CD4-positive, alpha-beta T cell treated with Interleukin-6 for 4 hours (primary cell): Measurements from ENCODE around the gene TRAK2.
"Not testable (repeated sequence)": the region's sequence is repeated elsewhere in the genome, so short reads cannot be mapped to it uniquely, and the experiment has no call there.

Source experiments
- DNase-seq: peaks from one replicate; pipeline ENCODE4 v3.0.0-alpha.2; 2020; ENCODE audit warnings: mixed read lengths

The TRAK2 gene

DNA sequence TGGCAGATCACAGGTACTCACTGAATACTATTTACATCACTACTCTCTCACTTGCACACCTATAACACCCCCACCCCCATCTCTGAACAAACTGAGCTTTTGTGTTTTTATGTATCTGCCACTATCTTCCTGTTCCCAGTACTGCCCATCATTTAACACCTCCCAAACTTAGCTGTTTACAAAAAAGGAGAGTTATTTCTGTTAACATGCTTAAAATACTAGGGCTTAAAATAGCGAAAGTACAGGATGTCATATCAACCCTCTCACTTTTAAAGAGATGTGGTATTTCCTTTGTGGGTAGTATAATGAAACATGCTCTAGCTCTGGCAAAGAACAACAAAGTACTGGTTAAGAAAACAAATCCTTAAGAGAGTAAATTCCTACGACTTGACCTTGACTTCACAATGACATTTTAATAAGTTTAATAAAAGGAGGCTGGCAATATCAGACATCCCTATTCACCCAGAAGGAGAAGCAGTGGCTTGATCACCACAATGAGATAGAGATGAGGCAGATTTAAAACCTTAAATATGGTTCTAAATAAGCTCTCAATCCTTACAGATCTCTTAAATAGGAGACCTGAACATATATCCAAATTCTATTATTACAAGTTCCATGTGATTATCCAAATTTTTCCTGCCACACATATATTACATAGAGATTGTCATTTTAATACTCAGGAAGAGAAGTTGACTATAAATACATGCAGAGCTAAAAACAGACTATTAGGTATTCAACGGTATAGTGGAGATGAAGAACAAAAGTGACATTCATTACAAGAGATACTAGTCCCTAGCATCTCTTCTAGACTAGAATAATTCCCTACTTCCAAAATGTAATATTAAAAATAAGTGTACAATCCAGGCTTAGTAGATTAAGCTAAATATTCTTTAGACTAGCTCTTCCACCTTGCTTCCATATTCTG lies 36.9 kb downstream of the TRAK2 start:
- DNase-seq = no peak

DNA sequence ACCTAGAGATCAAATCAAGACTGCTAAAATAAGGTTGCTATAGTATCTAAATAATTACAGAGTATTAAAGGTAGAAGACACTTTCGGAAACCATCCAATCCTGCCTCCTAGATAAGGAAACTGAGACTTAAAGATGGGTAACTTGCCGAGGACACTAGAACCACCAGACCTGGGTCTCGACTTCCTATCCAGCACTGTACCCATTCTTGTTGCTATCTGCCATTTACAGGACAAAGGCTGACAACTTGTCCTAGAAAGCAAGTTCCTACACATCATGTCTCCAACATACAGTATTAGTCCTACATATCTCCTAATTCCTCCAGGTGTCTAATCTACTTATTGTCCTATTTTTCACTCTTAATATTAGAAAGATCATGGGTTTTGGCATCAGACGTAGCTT lies 37.7 kb downstream of the TRAK2 start:
- DNase-seq = no peak

DNA sequence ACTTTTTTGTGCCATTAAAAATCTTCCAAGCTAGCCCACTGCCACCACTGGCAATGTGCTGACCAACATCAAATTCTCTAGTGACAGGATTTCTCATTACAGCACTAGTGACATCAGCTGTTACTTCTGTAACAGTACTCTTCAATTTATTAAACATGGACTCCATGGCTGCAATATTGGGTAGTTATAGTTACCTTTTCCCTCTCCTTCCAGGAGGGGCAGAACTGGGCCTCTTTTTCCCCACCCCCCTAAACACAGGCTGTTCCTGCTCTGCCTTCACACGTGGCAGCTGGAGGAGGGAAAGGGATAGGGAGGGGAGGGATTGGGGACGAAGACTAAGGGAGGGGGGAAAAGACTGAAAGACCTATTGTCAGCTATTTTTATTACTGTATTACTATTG lies 38.1 kb downstream of the TRAK2 start:
- DNase-seq = no peak

DNA sequence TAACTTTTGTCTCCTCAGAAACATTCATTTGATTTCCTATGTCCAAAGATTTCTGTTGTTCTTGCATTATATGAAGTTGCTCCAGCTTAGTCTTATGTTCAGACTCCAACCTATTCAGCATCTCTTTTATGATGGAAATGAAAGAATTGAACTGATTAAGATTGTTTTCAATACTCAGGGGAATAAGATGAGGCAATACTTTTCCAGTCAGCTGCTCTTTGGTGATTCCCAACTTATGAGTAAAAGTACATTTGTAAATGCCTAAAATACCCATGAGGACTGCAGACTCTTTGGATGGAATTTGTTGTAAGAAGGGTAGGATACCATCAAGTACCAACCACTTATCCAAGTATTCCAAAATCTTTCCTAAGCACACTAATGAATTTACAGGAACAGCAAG lies 39.8 kb downstream of the TRAK2 start:
- DNase-seq = no peak

DNA sequence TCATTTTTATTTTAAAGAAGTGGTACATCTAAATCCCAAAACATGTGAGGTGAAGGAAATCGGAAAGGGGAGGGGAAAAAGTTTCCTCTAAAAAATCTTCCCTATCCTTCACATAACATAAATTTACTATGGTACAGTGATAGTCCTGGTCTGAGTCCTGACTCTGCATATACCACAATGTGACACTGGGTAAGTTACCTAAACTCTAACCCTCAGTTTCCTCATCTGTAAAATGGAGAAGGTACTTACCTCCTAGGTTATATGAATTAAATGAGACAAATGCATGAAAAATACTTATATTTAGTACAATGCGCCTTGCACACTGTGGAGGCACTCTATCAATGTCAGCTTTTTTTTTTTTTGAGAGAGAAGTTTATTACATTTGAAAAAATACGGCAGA lies 42.3 kb downstream of the TRAK2 start:
- DNase-seq = no peak

DNA sequence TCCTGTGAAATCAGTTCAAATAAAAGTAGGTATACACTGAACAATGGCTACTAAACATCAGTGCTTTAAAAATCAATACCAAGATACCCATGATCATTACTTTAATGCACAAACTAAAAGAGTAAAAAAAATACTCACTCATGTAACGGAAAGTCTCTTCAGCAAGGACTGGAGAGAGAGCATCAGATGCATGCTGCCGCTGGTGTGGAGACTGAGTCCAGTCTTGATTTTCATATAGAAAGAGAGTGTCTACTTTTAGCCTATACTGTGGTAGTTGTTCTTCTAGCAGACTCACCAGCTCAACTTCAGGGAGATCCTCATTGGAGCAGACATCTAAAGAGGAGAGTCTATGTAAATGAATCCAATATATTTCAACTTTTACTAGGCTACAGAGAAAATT lies 44.0 kb downstream of the TRAK2 start:
- DNase-seq = no peak

DNA sequence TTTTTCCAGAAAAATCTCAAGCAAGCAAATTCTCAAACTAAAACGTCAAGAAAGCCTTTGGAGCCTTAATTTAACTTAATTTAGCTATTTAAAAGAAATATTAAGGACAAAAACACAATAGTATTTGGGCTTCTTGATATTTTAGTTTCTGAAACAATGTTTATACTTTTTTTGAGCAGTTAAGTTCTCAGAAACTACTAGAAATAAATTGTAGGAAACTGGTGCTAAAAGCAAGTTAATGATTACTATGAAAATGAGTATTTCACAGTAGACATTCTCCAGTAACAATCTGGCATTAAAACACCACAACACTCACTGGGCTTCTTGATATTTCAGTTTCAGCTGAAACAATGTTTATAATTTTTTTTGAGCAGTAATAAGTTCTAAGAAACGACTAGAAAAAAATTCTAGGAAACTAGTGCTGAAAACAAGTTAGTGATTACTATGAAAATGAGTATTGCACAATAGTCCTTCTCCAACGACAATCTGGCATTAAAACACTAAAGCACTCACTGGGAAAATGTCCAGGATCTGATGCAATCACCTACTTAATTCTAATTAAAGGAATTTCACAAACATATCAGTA lies 45.1 kb downstream of the TRAK2 start:
- DNase-seq = no peak

DNA sequence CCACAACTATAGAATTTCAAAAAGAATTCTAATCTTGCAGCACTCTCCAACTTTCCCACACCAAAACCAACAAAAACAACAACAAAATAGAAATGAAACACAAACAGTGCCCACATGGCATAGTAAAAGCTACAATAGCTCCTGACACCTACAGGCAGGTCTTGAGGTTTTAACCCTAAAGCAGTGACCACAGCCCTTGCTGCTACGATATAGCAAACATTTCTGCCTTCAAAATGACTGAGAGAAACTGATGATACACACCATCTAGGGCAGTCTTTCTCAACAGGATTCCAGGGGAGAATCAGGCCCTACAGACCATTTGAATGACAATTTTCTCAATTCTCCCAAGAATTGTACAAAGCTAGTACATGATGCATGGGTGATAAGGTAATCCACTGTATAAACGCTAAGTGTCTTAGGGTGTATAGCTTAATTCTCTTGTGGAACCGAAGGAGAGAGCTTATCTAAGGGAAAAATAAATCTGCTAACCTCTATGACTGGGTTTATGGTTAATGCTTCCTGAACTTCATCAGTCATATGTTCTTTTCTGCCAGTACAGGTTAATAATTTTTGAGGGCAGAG lies 46.5 kb downstream of the TRAK2 start:
- DNase-seq = no peak

DNA sequence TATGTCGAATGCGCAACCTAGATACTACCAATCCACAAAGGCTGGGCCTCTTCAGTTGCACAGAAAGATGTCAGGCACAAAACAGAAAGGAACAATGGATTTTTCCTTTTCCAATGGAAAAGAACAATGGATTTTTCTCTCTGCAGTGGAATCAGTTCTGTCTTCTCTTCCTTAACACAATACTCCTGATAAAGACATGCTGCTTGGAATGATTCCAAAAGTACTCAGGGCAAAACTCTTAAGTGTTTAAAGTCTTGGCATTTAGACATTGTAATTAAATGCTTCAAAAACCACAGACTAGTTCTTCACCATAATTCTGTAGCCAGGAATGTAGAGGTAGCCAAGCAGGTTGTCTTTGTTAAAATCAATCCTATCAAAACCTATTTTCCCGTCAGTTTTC lies 47.4 kb downstream of the TRAK2 start:
- no peak for DNase-seq

DNA sequence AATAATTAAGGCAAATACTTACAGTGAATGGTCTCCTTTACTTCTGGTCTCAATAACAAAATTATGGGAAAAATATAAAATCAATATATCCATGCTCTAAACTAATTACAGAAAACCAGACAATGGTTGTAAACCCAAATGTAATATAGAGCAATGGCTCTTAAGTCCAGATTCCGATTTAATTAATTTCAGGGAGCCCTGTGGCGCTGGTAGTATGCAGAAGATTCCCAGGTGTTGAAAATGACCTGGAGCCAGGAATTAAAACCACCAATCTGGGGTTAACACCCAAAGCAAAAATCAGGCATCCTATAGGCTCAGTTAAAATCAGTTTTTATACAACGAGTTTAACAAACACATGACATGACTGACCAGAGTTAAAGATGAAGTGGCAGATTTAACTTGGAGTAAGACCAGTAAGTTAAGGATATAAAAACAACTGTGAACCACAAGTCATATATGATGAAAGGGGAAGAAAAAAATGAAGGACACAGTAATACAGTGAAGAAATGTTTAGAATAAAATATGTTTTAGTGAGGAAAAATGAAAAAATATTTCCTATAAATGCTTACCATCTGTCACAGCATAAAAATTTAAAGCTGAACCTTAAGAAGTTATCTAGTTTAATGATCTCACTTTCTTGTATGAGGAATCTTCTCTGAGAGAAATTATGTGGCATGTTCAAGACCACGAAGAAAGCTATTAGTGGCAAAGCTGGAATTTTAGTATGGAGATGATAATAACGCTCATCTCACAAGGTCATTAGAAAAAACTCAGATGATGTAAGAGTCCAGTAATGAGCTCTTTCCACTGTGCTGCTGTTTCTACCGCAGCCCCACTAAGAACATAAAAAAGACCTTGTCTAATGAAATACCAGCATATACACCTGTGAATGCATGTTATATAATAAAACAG lies 48.4 kb downstream of the TRAK2 start:
- DNase-seq = no peak

DNA sequence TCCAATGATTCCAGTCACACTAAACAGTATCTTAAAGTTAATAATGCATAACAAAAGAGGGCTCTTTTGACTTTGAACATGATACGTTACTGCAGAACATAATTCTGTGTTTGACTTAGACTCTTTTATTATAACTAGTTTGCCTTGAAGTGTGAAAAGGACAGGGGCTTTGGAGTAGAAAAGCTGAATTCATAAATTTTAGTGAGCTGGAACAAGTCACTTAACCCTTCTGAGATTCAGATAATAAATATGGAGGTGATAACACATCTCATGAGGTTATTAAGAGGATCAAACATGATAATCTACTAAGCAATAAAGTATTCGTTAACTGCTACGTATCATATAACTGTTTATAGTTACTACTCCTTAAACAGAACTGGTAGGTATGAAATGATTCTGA lies 49.4 kb downstream of the TRAK2 start:
- DNase-seq = no peak

DNA sequence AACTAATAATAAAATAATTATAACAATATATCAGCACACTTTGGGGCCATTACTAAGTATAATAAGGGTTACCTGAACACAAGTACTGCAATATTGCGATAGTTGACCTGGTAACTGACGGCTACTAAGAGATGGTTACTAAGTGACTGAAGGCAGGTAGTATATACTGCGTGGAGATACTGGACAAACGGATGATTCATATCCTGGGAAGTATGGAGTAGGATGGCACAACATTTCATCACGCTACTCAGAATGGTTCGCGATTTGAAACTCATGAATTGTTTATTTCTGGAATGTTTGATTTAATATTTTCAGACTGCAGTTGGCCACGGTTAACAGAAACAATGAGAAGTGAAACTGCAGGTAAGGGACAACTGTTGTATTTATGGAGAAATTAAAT lies 54.7 kb downstream of the TRAK2 start:
- no peak for DNase-seq

DNA sequence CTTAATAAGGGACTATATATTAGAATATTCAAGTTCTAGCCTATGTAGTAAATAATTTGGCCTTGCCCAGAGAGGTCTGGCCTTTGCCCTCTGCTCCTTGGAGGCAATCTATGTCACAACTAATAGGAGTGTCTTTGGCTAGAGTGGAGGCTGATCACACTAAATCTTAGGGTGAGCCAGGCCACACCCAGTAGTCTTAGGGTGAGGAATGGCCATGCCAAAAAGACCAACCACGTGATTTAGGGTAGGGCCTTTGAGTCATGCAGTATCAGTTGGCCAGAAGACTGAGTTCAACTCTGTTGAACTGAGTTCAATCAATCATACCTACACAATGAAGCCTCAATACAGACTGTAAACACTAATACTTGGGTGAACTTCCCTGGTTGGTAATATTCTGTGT lies 68.1 kb downstream of the TRAK2 start:
- DNase-seq = no peak

DNA sequence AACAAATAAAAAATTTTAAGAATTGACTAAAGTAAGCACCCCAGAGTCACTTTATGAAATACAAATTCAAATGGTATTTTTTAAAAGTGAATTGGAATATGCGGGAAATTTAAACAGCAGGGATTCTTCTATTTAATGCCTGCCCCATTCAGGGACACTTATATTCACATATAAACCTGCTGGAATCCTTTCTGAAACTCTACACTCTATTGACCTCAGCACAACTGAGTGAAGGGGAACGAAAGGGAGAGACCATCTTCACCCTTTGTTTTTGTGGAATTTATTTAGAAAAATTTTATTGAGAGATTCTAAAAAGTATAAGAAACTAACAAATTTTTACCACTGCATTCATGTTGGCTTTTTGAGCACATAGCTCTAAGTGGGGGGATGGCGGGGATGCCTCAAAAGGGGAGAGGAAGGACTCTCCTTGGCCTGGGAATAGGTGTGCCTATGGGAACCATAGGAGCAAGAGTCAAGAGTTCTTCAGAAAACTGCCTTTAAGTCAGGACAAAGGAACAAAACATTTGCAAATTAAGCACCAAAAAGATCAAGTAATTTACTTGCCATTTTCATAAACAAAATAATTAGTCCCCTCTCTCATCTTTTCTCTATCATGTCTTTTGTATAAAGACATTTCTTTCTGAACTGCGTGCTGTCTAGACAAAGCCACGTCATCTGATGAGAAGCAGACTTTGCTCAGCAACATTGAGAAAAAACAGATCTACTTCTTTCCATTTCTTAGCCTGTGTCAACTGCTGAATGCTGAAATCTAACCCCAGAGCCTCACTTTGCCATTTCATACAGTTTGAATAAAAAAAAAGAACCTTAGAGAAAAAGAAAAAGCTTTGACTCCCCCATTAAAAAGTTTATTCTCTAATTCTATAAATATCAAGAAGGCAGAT lies 72.5 kb downstream of the TRAK2 start:
- no peak for DNase-seq

DNA sequence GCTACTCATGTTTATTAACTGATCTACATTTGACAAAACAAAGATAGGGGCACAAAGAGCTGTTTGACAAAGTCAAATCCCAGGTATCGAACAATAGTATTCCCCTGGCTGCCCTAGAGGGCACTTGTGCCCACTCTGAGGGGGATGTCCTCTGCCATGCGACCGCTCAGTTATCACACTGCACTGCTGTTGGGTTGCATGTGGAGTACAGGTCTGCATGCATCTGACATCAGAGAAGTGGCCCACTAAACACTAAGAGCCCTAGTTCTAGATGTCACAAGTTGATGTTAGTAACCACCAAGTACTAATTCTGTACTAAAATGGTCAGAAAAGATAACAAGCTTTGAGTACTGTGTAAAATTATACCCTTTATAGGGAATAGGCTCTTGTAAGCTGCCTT lies 74.0 kb downstream of the TRAK2 start:
- DNase-seq = no peak

DNA sequence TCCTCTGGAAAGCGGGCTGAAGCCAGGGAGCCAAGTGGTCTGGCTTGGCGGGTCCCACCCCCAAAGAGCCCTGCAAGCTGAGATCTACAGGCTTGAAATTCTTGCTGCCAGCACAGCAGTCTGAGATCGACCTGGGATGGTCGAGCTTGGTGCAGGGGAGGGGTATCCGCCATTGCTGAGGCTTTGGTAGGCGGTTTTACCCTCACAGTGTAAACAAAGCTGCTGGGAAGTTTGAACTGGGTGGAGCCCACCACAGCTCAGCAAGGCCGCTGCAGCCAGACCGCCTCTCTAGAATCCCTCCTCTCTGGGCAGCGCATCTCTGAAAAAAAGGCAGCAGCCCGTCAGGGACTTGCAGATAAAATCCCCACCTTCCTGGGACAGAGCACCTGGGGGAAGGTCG lies 81.5 kb downstream of the TRAK2 start:
- no peak for DNase-seq

DNA sequence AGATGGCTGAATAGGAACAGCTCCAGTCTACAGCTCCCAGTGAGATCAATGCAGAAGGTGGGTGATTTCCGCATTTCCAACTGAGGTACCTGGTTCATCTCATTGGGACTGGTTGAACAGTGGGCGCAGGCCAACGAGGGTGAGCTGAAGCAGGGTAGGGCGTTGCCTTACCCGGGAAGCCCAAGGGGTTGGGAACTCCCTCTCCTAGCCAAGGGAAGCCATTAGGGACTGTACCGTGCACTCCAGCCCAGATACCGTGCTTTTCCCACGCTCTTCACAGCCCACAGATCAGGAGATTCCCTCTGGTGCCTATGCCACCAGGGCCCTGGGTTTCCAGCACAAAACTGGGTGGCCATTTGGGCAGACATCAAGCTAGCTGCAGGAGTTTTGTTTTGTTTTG lies 81.9 kb downstream of the TRAK2 start:
- DNase-seq = not testable (repeated sequence)

DNA sequence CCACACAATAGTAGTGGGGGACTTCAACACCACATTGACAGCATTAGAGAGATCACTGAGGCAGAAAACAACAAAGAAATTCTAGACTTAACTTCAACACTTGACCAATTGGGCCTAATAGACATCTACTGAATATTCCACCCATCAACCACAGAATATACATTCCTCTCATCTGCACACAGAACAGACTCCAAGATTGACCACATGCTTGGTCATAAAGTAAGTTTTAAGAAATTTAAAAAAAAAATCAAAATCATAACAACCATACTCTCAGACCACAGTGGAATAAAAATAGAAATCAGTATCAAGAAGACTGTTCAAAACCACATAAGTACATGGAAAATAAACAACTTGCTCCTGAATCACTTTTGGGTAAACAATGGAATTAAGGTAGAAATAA lies 85.1 kb downstream of the TRAK2 start:
- DNase-seq = no peak

DNA sequence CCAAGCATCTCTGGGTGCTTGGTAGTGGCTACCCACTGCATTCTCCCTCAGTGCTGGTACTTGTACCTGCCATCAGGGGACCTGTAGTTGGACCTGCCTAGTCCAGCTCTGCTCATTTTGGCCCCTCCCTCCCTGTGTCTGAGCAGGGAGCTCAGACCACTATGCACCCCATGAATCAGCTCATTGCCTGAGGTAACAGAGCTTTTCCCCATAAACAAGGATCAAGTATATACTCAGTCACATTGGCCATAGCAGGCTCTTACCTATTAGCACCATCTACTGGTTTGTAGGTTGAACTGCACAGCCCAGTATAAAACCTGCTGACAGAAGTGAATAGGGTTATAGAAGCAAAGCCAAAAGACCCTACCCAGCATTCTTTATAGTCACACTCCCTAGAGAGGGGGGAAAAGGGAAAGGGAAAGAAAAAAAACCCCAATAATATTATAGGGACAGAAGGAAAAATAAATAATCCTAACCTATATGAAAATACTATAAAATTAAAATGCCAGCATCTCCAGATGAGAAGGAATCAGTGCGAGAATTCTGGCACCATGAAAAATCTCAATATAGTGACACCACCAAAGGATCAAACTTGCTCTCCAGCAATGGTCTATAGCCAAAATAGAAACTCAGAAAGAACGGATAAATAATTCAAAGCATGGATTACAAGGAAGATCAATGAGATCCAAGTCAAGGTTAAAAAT lies 87.2 kb downstream of the TRAK2 start:
- peak; percentile 49 for DNase-seq

DNA sequence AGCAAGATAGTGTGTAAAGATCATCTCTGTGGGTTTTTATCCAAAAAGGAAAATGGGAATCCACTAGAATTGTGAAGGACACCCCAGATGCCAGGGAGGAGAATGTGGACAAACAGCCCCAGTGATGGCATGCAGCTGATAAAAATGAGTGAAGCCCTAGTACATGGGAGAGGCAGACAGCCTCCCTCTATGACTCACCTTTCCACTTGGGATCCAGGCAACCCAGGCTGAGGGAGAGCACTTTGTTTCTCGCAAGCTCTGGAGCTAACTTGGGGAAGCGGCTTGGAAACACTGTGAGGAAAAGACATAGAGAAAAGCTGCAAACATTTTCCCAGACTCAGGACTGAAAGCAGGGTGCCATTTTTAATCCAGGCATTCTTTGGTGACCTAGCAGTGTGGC lies 88.9 kb downstream of the TRAK2 start:
- no peak for DNase-seq

DNA sequence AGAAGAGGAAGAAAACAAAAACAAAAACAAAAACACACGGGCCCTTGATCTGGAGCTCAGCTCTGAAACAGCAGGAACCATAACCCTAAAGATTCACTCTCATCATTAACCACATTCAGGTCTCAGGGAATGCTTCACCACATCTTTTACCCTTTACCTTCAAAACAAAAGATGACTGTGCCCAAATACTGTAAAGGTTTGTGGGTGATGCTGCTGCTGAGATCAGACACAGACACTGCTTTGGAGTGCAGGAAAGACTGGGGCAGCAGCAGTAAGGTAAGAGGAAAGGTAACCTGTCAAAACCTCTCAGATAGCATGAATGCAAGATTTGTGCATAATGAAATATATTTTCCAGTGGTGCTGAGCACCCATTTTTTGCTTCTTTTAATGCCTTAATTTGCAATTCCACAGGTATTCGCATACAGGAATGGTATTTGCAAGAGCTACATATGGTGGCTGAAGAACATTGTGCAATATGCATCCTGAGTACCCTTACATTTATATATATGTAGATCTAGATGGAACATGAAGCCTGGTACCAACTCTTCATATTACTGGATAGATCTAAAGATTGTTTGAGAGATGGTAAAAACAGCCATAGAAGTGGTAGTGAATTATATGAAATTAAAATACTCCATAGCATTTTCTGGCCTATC lies 90.1 kb downstream of the TRAK2 start:
- peak; percentile 26 for DNase-seq
